ENCODE measurements around the gene LIPC. TPM values are rescaled to one million over a fixed set of nuclear protein-coding genes. Genes with fewer than 3 reads are reported as not detected.

LIPC gene
- polyA plus RNA-seq, 3 donors, result 0.37 TPM; not detected in 2

DNA sequence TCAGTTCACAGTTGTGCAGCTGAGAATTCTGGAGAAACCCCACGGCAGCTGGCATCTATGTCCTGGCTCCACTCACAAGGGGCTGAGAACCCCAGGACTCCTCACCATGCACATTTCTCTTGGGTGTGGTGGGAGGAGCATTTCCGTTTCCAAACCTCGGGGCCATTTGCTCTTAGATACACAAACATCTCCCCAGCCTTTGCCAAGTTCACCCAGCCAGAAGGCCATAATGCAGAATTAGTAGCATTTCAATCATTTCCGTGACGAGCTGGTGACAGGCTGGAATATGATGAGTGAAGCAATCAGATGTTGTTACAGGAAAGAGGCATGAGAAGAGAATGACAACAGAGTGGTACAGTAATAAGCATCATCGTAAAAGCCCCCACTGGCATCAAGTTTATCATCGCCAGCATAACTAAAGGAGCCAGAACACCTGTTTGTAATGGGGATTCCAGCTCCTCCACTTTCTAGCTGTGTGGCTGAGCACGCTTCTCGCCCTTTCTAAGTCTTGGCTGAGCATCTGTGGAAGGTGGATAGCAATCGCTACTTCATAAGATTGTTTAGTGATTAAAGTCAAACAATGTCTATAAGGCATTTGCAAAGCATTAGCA lies 82.0 kb downstream of the LIPC start:
- Histone ChIP-seq H3K4me3 (replicated peaks in 1 of 3; ENCODE audit: low read depth in 2 of 3, low read length in 3 of 3) (no peak overlapping the region), H3K27me3 (ENCODE audit: control insufficient read depth in 2 of 2, insufficient read depth in 2 of 2, low read length in 2 of 2) (no peaks in the 10 kb centered on the region), H3K36me3 (replicated peaks in 1 of 2; ENCODE audit: control insufficient read depth in 1 of 2, insufficient read depth in 2 of 2, low read length in 2 of 2) (no peaks in the 10 kb centered on the region), H2AFZ (ENCODE audit: insufficient read depth, low read depth, low read length, poor library complexity, severe bottlenecking) (no peak overlapping the region), H3K79me2 (ENCODE audit: insufficient read depth, low read length) (no peaks in the 10 kb centered on the region), H3K4me2 (replicated peaks; ENCODE audit: extremely low read depth, low read length, poor library complexity, severe bottlenecking) (no peak overlapping the region), H3K27ac (ENCODE audit: low read depth in 1 of 2, low read length in 2 of 2) (no peak overlapping the region), H3K9ac (ENCODE audit: insufficient read depth, low read length, poor library complexity, severe bottlenecking) (no peak overlapping the region), H3K9me3 (replicated peaks in 1 of 2; ENCODE audit: control insufficient read depth in 1 of 2, insufficient read depth in 1 of 2, low read length in 2 of 2) (no peaks in the 10 kb centered on the region), H4K20me1 (ENCODE audit: insufficient read depth, low read length) (no peaks in the 10 kb centered on the region), H3K4me1 (ENCODE audit: control insufficient read depth in 1 of 2, insufficient read depth in 2 of 2, low read length in 2 of 2) (peaks cover 31 to 44% of the 10 kb centered on the region in 2 donors)
- DNase-seq, result no peak
- no peaks in the 10 kb centered on the region for H3K27me3 Mint-ChIP-seq (ENCODE audit: low read depth in 3 of 3)
- no peak overlapping the region for H3K27ac Mint-ChIP-seq
- no CpG with 5 or more reads among the region's 10 CpGs for WGBS (ENCODE audit: insufficient coverage)
- TF ChIP-seq, protein P1, sequence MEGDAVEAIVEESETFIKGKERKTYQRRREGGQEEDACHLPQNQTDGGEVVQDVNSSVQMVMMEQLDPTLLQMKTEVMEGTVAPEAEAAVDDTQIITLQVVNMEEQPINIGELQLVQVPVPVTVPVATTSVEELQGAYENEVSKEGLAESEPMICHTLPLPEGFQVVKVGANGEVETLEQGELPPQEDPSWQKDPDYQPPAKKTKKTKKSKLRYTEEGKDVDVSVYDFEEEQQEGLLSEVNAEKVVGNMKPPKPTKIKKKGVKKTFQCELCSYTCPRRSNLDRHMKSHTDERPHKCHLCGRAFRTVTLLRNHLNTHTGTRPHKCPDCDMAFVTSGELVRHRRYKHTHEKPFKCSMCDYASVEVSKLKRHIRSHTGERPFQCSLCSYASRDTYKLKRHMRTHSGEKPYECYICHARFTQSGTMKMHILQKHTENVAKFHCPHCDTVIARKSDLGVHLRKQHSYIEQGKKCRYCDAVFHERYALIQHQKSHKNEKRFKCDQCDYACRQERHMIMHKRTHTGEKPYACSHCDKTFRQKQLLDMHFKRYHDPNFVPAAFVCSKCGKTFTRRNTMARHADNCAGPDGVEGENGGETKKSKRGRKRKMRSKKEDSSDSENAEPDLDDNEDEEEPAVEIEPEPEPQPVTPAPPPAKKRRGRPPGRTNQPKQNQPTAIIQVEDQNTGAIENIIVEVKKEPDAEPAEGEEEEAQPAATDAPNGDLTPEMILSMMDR (IDR thresholded peaks at IDR 0.05), result no peak
- intact Hi-C loops (cut with micrococcal nuclease), result no loop called here
- peaks cover 46% of the 10 kb centered on the region for H3K4me1 Mint-ChIP-seq
- H3K36me3 Mint-ChIP-seq, result no peaks in the 10 kb centered on the region
- no peak overlapping the region for H3K4me3 Mint-ChIP-seq
- H3K9me3 Mint-ChIP-seq, result peaks cover 0 to 2% (median 0%) of the 10 kb centered on the region in 7 donors

GRCh38 chr15:58515807-58516206 lies 84.0 kb downstream of the LIPC start:
- Histone ChIP-seq H3K27me3 (ENCODE audit: control insufficient read depth in 2 of 2, insufficient read depth in 2 of 2, low read length in 2 of 2) (no peaks in the 10 kb centered on the region), H3K4me1 (ENCODE audit: control insufficient read depth in 1 of 2, insufficient read depth in 2 of 2, low read length in 2 of 2) (peaks cover 51 to 64% of the 10 kb centered on the region in 2 donors), H3K9ac (ENCODE audit: insufficient read depth, low read length, poor library complexity, severe bottlenecking) (no peak overlapping the region), H3K4me2 (replicated peaks; ENCODE audit: extremely low read depth, low read length, poor library complexity, severe bottlenecking) (no peak overlapping the region), H3K27ac (ENCODE audit: low read depth in 1 of 2, low read length in 2 of 2) (peak overlapping the region in 1 of 2 donors; percentile 17), H2AFZ (ENCODE audit: insufficient read depth, low read depth, low read length, poor library complexity, severe bottlenecking) (no peak overlapping the region), H3K36me3 (replicated peaks in 1 of 2; ENCODE audit: control insufficient read depth in 1 of 2, insufficient read depth in 2 of 2, low read length in 2 of 2) (no peaks in the 10 kb centered on the region), H3K79me2 (ENCODE audit: insufficient read depth, low read length) (no peaks in the 10 kb centered on the region), H3K9me3 (replicated peaks in 1 of 2; ENCODE audit: control insufficient read depth in 1 of 2, insufficient read depth in 1 of 2, low read length in 2 of 2) (no peaks in the 10 kb centered on the region), H4K20me1 (ENCODE audit: insufficient read depth, low read length) (no peaks in the 10 kb centered on the region), H3K4me3 (replicated peaks in 1 of 3; ENCODE audit: low read depth in 2 of 3, low read length in 3 of 3) (no peak overlapping the region)
- DNase-seq, result peak; percentile 37 to 76 (median 74)
- Mint-ChIP-seq H3K27me3 (ENCODE audit: low read depth in 3 of 3) (no peaks in the 10 kb centered on the region), H3K4me1 (peaks cover 66% of the 10 kb centered on the region), H3K36me3 (no peaks in the 10 kb centered on the region), H3K9me3 (peaks cover 0 to 2% (median 0%) of the 10 kb centered on the region in 7 donors), H3K27ac (peak overlapping the region; percentile 26 to 94 (median 85)), H3K4me3 (peak overlapping the region in 1 of 2 donors; percentile 18)
- intact Hi-C loops (cut with micrococcal nuclease), result loop anchor here in 1 of 2 donors (5.0 kb wide), 1 partner anchor 189 kb away; no protein-coding TSS in a partner anchor
- WGBS (ENCODE audit: insufficient coverage), result 0% methylated on average over 4 of the region's 8 CpGs
- TF ChIP-seq, protein P1 (IDR thresholded peaks at IDR 0.05), result no peak

All from CD14-positive monocyte (primary cell).